ENCODE data around the gene ZNF536. TPM values are rescaled to one million over a fixed set of nuclear protein-coding genes. Genes with fewer than 3 reads are reported as not detected.
"Not testable (repeated sequence)": the region's sequence is repeated elsewhere in the genome, so short reads cannot be mapped to it uniquely, and the experiment has no call there.

ZNF536 gene
- total RNA-seq, 6 experiments from 2014 or later, result 0.25 TPM; not detected in 5

- no peak for TF ChIP-seq CTCF (IDR thresholded peaks at IDR 0.05)
- TF ChIP-seq POLR2A (IDR thresholded peaks at IDR 0.05), result no peak
- no peak overlapping the region for H3K4me3 ChIP-seq
- H3K27me3 ChIP-seq, result no peaks in the 10 kb centered on the region
- no peaks in the 10 kb centered on the region for H3K4me1 ChIP-seq
- intact Hi-C loops (cut with DNase I), result no loop called here
- H3K36me3 ChIP-seq, result no peaks in the 10 kb centered on the region
- H3K9me3 ChIP-seq, result no peaks in the 10 kb centered on the region
- WGBS (ENCODE audit: insufficient coverage, low coverage, low lambda C conversion rate, missing lambda C conversion rate), result 61% methylated on average over 6 of the region's 6 CpGs
- ATAC-seq (no peak), DNase-seq (no peak)
- H3K27ac ChIP-seq, result no peak overlapping the region
Measured at GRCh38 chr19:30394481-30395151, 22.4 kb downstream of the ZNF536 start.

DNA sequence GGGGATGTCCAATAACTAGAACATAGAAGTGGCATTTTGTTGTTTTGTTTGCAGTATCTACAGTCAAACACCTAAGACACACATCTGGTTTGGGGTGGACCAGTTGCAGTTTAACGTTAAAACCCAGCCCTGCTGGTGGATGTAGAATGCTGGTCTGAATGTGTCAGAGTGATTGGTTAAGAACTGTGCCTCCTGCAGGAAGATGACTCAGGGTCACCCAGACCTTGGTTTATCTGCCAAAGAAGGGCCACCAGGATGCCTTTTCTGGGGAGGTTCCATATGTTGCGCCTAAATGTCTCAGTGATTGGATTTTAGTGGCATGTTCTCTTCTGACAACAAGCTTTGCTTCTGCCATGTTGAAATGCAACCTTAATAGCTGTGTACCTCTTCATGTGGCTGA is 23.1 kb downstream of the ZNF536 start:
- no peaks in the 10 kb centered on the region for H3K36me3 ChIP-seq
- 46% methylated on average over 1 of the region's 2 CpGs for WGBS (ENCODE audit: insufficient coverage, low coverage, low lambda C conversion rate, missing lambda C conversion rate)
- intact Hi-C loops (cut with DNase I), result no loop called here

GRCh38 chr19:30398539-30398938 is 26.4 kb downstream of the ZNF536 start:
- intact Hi-C loops (cut with DNase I); H3K9me3 ChIP-seq; H3K4me1 ChIP-seq; ATAC-seq; H3K27ac ChIP-seq; H3K27me3 ChIP-seq; H3K4me3 ChIP-seq; H3K36me3 ChIP-seq; DNase-seq: not testable (repeated sequence)
- WGBS (ENCODE audit: insufficient coverage, low coverage, low lambda C conversion rate, missing lambda C conversion rate), result 69% methylated on average over 2 of the region's 3 CpGs

More for the DNA sequence above, 23.1 kb downstream of the ZNF536 start:
- TF ChIP-seq CTCF (IDR thresholded peaks at IDR 0.05) (no peak), POLR2A (IDR thresholded peaks at IDR 0.05) (no peak)
- Histone ChIP-seq H3K9me3 (no peaks in the 10 kb centered on the region), H3K27me3 (no peaks in the 10 kb centered on the region), H3K4me3 (no peak overlapping the region), H3K4me1 (no peaks in the 10 kb centered on the region), H3K27ac (no peak overlapping the region)
- ATAC-seq, result no peak
- DNase-seq, result no peak

- 50% methylated on average over 4 of the region's 4 CpGs for WGBS (ENCODE audit: insufficient coverage, low coverage, low lambda C conversion rate, missing lambda C conversion rate)
- Histone ChIP-seq H3K27me3 (no peaks in the 10 kb centered on the region), H3K4me1 (no peaks in the 10 kb centered on the region), H3K27ac (no peak overlapping the region), H3K4me3 (no peak overlapping the region), H3K36me3 (no peaks in the 10 kb centered on the region), H3K9me3 (no peaks in the 10 kb centered on the region)
- DNase-seq (no peak), ATAC-seq (no peak)
- TF ChIP-seq CTCF (IDR thresholded peaks at IDR 0.05) (no peak), POLR2A (IDR thresholded peaks at IDR 0.05) (no peak)
- intact Hi-C loops (cut with DNase I), result no loop called here
Measured at GRCh38 chr19:30401956-30402355, 29.8 kb downstream of the ZNF536 start.

GRCh38 chr19:30402436-30403202 is 30.4 kb downstream of the ZNF536 start:
- Histone ChIP-seq H3K4me1 (no peaks in the 10 kb centered on the region), H3K27me3 (no peaks in the 10 kb centered on the region), H3K9me3 (no peaks in the 10 kb centered on the region), H3K36me3 (no peaks in the 10 kb centered on the region), H3K27ac (no peak overlapping the region), H3K4me3 (no peak overlapping the region)
- TF ChIP-seq POLR2A (IDR thresholded peaks at IDR 0.05) (no peak), CTCF (IDR thresholded peaks at IDR 0.05) (no peak)
- intact Hi-C loops (cut with DNase I), result no loop called here
- DNase-seq (no peak), ATAC-seq (no peak)
- 58% methylated on average over 15 of the region's 15 CpGs for WGBS (ENCODE audit: insufficient coverage, low coverage, low lambda C conversion rate, missing lambda C conversion rate)

Data from right lobe of liver (tissue), 6 donors.